NCI-H2171 (cell line): ENCODE data around the gene FDX2.
"Not testable (repeated sequence)": the region's sequence is repeated elsewhere in the genome, so short reads cannot be mapped to it uniquely, and the experiment has no call there.

ENCODE experiments used
- DNase-seq: peaks from one replicate; lab custom pipeline; 2025; lab: John Stamatoyannopoulos, UW

FDX2 gene

DNA sequence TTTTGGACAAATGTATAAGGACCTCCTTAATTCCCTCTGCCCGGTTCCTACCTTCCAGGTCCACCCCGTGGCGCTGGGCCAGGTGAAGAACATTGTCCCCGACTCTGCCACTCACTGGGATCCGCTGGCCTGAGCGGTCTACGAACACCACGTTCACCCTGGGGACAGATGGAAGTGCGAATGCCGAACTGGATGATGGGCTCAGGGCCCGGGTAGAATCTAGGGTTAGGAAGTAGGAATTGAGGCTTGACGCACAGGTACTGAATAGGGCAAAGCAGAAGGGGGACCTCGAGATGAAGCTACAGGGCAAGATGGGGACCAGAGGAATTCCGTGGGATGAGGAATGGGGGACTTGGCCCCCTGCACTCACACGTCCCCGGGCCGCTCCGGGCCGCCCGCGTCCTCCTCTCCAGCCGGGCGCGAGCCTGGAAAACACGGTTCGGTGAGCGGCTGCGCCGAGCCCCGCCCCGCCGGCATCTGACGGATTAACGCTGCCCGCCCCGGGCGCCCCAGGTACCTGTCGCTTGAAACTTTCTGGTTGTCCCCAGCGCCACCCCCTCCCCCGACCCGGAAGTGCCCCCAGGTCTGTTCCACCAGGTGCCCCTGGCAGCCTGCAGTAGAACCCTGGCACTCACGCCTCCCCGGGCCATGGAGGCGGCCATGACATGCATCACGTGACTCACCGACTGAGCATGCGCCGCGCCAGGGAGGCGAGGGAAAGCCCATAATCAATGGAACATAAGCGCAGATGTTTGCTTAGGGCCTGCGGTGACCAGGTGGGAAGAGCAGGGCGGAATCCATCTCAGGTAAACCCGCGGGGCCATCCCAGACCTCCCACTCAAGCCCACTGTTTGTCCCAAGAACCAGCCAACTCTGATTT lies at the start of gene FDX2:
Gene FDX2 (minus strand): TSS at position 681 of the 880 bp plus-strand sequence. CDS start 19 bp downstream, at position 662.
- peak; percentile 87 for DNase-seq

DNA sequence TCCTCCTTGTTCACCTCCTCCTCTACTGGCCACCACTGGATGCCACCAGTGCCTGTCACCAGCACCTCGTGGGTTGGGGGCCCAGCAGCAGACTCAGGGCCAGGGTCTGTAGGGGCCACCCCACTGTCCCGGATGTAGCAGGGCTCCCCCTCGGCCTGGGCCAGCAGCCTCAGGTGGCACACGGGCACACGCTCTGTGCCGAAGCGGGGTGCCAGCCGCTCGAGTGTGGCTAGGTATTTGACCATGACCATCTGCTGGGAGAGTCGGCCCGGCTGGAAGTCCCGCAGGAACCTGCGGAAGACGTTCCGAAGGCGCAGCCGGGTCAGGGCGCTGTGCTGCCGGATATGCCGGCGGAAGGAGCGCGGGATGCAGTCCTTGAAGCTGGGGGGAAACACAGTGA lies 49.7 kb upstream of the FDX2 start:
- no peak for DNase-seq

DNA sequence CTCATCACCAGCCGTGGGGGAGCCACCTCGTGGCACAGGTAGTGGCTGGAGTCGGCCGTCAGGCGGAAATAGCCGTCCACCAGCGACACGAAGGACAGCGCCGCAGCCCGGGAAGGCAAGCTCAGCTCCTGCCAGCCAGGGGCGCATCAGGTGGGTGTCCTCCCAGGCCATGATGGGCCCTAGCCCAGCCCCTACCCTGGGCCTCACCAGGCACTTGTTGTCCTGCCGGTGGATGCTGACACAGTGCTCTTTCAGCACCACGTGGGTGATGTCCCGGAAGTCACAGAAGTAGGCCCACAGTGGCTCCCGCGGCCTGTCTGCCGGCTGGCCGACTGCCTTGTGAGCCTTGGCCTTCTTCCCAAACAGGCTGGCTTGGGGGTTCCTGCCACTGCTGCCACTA lies 48.8 kb upstream of the FDX2 start:
- DNase-seq = no peak

DNA sequence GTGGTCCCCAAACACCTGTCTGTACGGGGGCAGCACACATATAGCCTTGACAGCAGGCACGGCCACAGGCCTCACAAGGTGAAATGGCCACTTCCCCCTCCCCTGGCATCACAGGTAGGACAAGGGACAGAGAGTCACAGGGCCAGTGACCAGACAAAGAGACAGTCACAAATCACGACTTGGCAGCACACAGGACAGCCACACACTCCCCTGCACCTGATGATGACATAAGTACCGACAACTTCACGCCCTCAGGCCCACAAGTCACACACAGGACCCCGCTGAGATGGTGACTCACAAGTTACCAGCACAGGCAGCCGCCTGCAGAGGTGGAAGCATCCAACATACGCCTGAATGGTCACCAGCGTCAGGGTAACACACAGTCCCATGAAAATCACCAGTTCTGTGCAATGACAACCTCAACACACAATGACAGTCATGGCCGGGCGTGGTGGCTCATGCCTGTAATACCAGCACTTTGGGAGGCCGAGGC lies 48.0 kb upstream of the FDX2 start:
- no peak for DNase-seq

DNA sequence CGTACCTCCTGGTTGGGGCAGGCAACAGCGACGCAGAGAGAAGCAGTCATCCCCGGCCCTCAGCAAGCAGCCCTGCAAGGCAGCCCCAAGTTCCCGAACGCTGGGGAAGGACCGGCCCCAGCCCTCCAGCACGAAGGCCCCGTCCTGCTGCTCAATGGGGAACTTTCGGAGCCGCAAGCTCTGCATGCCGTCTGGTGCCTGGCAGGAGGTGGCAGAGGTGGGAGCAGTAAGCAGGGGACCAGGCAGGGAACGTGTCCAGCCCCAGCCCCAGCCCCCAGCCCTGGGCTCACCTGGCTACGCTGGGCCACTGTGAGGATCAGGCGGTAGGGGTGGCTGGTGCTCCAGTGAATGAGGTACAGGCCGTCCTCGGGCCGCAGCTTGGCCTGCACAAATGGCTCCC lies 46.4 kb upstream of the FDX2 start:
- DNase-seq = no peak

DNA sequence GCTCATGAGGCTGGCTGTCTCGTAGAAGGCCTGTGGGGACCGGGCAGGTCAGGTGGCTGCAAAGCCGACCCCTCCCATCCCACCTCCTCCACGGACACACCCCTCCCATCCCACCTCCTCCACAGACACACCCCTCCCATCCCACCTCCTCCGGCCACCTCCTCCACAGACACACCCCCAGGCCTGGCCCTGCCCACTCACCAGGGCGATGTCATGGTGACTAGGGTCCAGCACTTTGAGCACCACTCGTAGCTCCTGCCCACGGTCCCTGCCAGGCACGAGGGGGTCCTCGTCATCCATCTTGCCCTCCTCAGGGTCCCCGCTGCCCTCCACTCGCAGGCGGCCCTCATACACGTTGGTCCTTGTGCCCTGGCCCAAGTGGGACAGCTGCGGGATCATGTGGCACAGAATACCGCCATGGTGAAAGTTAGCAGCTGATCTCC lies 45.8 kb upstream of the FDX2 start:
- no peak for DNase-seq

DNA sequence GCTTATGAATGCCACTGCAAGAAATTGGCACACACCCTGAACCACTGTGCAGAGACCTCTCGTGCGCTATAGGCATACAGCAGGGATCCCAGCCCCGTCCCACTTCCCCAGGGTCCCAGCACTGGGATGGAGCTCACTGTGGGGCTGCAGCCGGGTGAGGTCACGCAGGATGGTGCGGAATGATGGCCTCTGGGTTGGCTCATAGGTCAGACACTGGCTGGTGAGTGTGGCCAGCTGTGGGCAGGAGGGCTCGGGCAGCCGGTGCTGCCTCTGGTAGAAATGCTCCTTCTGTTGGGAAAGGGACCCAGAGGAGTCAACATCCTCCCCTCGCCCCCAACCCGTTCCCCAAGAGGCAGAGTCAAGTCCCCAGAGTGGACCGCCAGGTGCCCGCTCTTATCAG lies 40.6 kb upstream of the FDX2 start:
- no peak for DNase-seq

DNA sequence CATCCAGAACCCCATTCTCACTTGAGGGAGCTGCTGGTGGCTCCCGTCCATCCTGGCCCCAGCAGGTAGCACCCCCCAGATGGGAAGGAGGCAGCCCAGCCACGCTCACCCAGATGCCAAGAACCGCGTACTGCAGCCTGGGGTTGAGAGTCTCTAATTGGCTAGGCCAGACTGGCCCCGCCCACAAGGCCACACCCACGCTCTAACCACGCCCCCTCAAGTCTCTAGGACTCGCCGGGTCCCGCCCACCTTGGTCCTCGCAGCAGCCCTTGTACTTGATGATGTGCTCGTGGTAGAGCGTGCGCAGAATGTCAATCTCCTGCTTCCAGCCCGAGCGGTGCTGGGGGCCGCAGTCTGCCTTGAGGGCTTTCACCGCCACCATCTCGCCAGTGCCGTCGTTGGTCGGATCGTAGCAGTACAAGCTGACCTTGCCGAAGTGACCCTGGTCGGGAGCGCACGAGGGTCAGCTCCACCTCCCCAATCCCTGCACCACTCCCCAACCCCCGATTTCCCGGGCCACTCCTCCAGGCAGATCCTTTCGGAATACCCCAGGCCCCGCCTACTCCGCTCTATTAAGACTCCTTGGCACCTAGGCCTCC lies 38.1 kb upstream of the FDX2 start:
- peak; percentile 85 for DNase-seq

DNA sequence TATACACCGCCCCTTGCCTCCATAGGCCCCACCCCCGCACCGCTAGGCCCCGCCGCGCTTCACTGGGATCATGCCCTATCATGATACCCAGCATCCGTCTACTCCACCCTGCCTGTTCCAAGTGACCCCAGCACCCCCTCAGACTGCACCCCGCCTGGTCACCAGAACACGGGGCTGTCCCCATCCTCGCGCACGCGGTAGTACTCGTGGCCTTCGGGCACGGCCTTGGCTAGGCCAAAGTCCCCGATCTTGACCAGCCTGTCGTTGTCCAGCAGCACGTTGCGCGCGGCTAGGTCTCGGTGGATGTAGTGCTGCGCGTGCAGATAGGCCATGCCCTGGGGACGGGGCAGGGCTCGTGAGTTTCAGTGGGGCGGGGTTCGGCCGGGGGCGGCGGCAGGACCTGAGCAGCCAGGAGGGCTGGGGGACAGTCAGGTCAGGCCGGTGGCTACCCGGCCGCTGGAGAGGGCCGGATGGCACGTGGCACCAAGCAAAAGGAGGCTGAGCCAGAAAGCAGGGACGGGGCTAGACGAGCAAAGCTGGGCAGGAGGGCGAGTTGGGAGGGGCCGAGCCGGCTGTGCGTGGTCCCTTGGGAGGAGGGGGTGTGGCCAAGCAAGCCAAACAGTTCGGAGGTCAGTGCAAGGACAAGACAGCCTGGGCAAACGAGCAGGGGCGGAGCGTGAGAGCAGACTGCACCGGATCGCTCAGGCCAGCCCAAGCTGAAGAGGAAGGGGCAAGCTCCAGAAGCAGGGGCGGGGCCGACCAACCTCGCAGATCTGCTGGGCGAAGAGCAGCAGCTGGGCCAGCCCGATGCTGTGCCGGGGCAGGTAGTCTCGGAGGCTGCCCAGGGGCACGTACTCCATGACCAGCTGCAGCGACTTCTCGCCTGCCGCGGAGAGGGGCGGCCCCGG lies 37.2 kb upstream of the FDX2 start:
- peak; percentile 78 for DNase-seq

DNA sequence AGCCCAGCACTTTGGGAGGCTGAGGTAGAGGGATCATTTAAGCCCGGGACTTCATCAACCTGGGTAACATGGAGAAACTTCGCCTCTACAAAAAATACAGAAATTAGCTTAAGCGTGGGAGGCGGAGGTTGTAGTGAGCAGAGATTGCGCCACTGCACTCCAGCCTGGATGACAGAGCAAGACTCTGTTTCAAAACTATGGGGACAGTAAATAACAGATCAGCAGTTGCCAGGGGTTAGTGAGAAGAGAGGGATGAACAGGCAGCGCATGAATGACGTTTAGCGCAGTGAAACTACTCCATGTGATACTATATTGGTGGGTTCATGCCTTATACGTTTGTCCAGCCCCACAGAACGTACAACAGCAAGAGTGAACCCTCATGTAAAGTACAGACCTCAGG lies 30.7 kb upstream of the FDX2 start:
- DNase-seq = no peak

DNA sequence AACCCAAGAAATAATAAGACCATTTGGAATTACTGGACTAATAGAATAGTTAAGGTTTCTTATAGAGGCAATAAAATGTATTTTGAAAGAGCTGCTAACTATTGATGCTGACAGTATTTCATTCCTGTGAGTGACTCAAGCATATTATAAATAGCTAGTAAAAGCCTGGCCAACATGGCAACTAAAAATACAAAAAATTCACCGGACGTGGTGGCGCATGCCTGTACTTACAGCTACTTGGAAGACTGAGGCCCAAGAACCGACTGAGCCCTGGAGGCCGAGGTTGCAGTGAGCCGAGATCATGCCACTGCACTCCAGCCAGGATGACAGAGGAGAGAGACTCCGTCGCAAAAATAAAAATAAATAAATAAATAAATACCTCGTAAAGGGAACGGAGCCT lies 29.0 kb upstream of the FDX2 start:
- no peak for DNase-seq

DNA sequence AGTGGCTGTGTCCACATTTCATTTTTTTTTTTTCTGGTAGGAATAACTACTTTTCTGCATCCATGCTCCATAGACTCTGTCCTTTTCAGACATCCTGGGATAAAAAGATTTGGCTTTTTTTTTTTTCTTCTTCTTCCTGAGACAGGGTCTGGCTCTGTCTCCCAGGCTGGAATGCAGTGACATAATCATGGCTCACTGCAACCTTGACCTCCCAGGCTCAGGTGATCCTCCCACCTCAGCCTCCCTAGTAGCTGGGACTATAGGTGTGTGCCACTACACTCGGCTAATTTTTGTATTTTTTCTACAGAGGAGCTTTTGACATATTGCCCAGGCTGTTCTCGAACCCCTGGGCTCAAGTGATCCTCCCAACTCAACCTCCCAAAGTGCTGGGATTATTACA lies 27.7 kb upstream of the FDX2 start:
- no peak for DNase-seq

DNA sequence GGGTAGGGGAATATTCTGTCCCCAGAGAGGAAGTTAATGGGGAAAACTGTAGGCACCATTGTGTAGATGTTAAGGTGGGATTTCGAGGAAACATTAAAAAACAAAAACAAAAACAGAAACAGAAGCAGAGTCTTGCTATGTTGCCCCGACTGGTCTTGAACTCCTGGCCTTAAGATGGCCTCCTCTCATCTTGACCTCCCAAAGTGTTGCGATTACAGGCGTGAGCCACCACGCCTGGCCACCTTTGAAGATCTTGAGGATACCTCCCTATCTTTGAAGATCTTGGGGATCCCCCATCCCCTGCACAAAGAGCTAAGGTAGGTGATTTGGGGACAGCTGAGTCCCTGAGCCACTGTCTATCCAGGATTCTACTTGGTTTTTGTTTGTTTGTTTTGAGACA lies 24.2 kb upstream of the FDX2 start:
- no peak for DNase-seq

DNA sequence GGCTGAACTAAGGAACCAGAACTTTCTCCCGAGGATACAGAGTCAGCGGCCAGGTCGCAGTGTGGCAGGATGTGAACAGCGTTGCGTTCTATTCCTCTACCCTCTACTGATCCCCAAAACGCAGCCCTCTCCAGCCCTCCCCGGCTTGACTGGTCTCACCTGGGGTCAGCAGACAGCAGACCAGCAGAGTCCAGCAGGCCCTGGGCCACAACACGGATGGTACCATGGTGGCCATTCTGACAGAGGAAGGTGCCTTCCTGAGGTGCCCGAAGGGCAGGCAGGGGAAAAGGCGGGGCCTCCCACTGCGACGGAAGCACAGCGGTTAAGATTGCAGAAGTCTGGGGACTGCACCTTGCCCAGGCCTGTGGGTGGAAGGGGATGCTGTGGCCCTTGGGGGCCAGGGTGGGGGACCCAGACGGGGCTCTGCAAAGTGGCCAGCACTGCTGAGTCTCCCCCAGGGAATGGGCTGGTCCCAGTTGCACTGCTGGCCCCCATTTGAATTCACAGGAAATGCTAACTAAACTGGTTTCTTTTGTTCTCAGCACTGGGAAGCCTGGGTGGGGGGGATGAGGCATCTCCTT lies 23.7 kb upstream of the FDX2 start, which contains the start of gene ICAM3:
Gene ICAM3 (minus strand): TSS at position 245 of the 581 bp plus-strand sequence. CDS start 10 bp downstream, at position 235.
- no peak for DNase-seq

DNA sequence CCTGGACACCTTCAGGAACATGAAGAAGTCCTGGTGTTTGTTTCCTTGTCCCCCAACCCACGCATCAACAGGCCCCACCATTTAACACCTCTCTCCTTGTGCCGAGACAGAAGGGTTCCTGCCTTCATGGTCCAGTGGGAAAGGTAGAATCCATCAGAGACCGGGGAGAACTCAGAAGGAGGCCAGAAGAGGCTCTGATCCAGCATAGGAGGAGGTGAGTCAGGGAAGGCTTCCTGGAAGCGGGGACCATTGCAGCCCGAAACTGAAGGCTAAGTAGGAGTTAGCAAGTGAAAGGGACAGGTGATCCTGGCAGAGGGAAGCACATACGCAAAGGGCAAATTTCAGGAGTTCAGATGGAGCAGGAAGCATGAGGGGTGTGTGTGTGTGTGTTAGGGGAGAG lies 23.1 kb upstream of the FDX2 start:
- DNase-seq = no peak

DNA sequence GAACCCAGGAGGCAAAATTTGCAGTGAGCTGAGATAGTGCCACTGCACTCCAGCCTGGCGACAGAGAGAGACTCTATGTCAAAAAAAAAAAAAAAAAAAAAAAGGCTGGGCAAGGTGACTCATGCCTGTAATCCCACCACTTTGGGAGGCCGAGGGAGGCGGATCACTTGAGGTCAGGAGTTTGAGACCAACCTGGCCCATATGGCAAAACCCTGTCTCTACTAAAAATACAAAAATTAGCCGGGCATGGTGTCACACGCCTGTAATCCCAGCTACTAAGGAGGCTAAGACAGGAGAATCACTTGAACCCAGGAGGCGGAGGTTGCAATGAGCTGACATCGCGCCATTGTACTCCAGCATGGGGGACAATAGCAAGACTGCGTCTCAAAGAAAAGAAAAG lies 20.9 kb upstream of the FDX2 start:
- not testable (repeated sequence) for DNase-seq

DNA sequence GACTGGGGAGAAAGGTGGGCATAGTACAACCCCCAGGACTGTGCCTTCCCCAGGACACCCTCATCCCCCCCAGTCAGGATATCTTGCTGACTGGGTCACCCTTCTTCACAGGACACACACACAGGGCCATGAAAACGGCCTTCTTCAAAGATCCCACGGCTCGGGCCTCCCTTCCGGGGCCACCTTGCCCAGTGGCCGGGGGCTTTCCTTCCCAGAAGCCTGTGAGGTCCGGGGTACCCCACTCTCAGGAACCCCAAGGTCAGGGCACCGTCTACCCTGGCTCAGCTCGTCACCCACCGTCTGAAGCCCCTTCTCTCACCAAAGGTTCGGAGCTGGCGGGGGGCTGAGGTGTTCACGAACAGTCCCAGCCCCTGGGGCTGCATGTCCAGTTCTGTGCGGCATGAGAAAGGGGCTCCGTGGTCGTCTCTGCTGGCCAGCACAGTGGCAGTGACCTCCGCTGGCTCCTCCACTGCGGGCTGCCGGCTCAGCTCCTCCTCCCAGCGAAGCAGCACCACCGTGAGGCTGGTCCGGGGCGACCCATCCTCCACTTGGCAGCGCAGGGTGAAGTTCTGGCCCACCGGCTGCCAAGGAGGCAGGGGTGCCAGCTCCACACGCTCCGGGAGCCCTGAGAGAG lies 19.7 kb upstream of the FDX2 start:
- DNase-seq = no peak

DNA sequence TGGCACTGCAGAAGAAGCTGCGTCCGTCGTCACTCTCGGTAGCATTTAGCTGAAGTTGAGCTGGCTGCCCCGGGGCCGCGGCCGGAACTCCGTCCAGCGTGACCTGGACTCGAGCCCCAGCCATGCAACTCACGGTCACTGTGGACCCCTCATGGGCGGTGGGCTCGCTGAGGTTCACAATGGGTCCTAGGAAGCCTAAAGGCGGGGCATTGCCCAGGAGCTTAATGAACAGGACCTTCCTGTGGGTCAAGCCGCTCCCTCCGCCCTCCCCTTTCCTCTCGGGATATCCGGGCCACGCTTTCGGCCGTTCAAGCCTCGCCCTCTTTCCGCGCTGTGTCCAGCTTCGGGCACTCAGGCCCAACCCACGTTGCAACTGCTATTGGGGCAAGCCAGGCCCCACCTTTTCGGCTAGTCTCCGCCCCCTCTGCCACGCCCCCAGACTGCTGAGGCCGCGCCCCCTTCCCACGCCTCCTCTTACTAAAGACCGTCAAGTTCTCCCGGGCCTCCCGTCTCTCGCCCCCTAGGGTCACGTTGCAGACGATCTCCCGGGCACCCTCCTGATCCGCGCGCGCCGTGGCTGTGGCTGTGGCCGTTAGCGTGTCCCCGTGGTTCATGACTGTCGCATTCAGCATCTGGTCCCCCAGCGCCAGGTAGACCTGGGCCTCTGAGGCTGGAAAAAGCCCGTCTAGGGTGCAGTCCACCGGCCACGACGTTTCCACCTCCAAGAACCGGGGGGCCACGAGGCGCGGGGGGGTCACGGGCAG lies 19.0 kb upstream of the FDX2 start:
- peak; percentile 70 for DNase-seq

DNA sequence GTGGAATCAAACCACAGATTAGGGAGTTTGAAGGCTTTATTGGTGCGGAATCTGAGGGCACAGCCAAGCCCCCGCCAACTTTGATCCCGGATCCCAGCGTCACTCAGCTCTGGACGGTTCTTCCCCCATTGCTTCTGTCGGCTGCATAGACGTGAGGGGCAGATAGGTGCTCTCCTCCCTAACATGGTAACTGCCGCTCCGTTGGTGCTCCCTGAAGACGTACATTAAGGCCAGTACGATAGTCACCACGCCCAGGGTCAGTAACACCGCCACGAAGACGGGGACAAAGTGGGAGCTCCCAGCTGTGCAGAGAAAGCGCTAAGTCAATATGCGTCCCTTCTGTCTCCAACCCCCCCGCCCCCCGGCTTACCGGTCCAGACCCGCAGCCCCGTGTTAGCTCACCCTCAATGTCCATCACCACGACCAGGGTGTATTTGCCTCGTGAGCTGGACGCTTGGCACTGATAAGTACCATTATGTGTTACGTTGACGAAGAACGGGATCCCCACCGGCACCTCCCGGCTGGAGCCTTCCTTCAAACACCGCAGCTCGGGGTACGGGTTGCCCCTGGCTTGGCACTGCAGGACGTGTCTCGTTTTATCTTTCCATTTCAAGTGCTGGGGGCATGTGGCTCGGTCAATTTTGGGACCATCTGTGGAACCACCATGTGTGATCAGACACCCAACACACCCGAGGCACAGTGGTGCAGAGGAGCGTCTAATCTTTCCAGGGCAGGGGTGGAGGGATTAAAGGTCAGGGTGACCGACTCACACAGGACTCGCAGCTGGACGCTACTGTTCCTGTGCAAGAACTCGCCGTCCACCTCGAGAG lies 18.2 kb upstream of the FDX2 start:
- DNase-seq = no peak
